HG02571 (cell line): ENCODE measurements around the gene RBM11.

Experiments used
- ATAC-seq: cut with Tn5 transposase; IDR thresholded peaks from one replicate; pipeline ENCODE4 v1.9.1; 2021; ENCODE audit warnings: mild to moderate bottlenecking, moderate library complexity; ENCODE audit not compliant: unreplicated experiment

Gene RBM11

DNA sequence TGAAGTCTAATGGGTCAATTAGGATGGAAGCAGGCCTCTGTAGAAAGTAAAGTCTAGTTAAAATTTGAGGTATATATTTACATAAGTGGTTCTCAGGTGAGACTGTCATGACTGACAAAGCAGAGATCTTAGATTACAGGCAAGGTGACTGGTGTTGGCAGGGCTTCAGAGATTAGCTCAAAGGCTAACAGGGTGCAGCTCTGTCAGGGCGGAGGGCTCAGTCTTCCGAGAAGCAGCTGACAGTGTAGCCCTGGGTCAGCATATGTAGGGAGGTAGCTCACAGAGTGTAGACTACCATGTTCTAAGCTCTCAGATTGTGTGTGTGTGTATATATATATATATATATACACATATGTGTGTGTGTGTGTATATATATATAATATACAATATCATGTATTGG lies 54.7 kb downstream of the RBM11 start:
- no peak for ATAC-seq

DNA sequence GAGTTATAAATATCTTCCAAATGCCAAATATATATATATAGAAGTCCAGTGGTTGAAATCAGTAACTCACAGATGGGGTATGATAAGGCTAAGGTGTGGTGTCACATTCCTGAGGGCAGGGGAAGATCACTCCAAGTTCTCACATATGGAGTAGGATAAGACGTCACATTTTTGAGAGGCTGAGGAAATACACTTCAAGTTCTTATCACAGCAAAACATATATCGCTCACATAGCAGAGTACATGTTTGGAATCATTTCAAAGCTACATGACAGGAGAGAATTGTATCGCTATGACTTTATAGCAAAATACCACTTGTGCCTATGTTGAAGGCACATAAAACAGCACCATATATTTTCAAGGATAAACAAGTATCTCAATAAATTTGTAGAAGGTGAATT lies 55.1 kb downstream of the RBM11 start:
- no peak for ATAC-seq

DNA sequence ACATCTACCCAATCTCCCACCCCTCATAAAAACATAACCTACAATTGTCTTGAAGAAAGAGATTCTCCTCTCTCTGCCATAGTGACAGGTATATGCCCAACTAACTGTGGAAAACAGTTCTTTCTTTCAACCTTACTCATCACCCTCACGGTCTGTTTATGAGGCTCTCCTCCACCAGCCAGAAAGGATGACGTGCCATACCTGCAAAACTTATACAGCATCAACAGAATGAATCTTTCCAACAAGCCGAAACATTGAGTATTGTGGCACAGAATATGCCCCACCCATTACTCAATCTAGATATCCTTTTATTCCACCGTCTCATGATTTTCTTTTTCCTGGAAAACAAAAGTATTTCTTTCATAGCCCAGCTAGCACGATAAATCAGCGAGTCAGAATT lies 55.7 kb downstream of the RBM11 start:
- no peak for ATAC-seq

DNA sequence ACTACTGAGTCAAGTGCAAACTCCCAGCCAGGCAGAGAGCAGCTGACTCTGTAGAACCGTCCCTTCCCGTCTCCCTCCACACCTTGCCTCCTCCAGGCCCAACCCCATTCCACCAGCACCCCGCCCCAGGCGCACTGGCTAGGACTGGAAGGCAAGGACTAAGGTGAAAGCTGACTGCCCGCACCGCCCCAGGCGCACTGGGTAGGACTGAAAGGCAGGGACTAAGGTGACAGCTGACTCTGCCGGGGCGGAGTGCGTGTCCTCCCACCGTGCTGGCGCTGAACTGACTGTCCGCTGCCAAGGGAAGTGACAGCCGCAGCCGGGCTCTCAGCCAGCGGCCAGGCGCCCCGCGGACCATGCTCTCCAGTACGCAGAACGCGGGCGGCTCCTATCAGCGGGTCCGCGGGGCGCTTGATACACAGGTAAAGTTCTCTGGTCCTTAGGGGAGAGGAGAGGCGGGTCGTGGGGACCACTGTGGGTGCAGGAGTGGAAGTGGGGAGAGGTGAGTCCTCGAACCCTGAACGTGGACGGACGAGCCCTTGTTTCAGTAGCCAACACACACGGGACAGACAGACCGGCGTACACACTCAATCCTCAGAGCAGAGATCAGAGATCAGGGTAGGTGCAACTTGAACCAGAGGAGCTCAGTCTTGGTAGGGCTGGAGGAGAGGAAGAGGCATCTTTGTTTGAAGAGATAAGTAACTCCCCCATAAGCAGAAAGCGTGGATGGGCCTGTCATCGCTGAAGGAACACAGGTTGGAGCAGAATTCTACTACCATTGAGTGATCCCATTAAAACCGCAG lies 58.0 kb downstream of the RBM11 start:
- ATAC-seq = no peak

DNA sequence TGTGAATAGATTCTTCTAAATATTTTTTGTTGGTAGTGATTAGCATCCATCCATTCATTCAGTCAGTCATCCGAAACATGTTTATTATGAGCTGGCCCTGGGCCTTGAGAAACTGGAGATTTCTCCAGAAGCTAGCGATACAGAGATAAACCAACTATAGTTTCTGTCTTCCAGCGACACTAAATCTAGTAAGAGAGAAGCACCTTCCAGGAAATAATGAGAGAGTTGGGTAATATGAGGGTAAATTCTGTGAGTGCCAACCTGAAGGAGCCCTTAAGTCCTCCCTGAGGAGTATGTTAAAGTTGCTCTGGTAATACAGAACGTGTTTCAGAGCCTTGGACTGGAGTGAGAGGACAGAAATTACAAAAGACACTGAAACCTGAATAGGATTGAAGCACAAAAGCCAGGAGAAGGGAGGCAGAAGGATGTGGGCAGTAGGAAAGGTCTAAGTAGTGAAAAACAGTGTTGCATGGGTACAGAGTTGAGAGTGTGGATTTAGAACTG lies 59.8 kb downstream of the RBM11 start:
- ATAC-seq = no peak
